Umbilical cord (tissue), 2 donors: ENCODE results near the gene NAALADL2. TPM values are rescaled to one million over a fixed set of nuclear protein-coding genes. Genes with fewer than 3 reads are reported as not detected.
"Not testable (repeated sequence)": the region's sequence is repeated elsewhere in the genome, so short reads cannot be mapped to it uniquely, and the experiment has no call there.

ENCODE experiments used
- DNase-seq: peaks from one replicate; pipeline ENCODE4 v3.0.0-alpha.2; 2015; ENCODE audit warnings: low spot score
- total RNA-seq: library from RNA; depleted of rRNA; stranded (reverse); fragments of >200 nt; gene quantifications from one replicate; pipeline ENCODE4 v1.2.3, GENCODE V29; 2014; ENCODE audit warnings: low replicate concordance; ENCODE audit not compliant: insufficient read depth

The NAALADL2 gene
- total RNA-seq, 1 donor from 2014 or later, result 62.6 TPM

- no peak for DNase-seq
Measured at GRCh38 chr3:175477651-175478224, 618.6 kb downstream of the NAALADL2 start.

- peak; percentile 62 for DNase-seq
Measured at GRCh38 chr3:175478301-175478700, 619.2 kb downstream of the NAALADL2 start.

GRCh38 chr3:175479175-175479574, 620.0 kb downstream of the NAALADL2 start:
- no peak for DNase-seq

- DNase-seq, result no peak
Measured at GRCh38 chr3:175479800-175480199, 620.7 kb downstream of the NAALADL2 start.

GRCh38 chr3:175484666-175485065, 625.5 kb downstream of the NAALADL2 start:
- no peak for DNase-seq

GRCh38 chr3:175485436-175485835, 626.3 kb downstream of the NAALADL2 start:
- no peak for DNase-seq

- peak; percentile 30 for DNase-seq
Measured at GRCh38 chr3:175486255-175486654, 627.1 kb downstream of the NAALADL2 start.

- DNase-seq, result no peak
Measured at GRCh38 chr3:175489406-175489805, 630.3 kb downstream of the NAALADL2 start.

- DNase-seq, result no peak
Measured at GRCh38 chr3:175493301-175493700, 634.2 kb downstream of the NAALADL2 start.

GRCh38 chr3:175495331-175495730, 636.2 kb downstream of the NAALADL2 start:
- no peak for DNase-seq

GRCh38 chr3:175502155-175502554, 643.0 kb downstream of the NAALADL2 start:
- no peak for DNase-seq

GRCh38 chr3:175511219-175511785, 652.2 kb downstream of the NAALADL2 start:
- no peak for DNase-seq

- DNase-seq, result peak; percentile 1
Measured at GRCh38 chr3:175512700-175513099, 653.6 kb downstream of the NAALADL2 start.

- no peak for DNase-seq
Measured at GRCh38 chr3:175518459-175518858, 659.3 kb downstream of the NAALADL2 start.

GRCh38 chr3:175521406-175521805, 662.3 kb downstream of the NAALADL2 start:
- no peak for DNase-seq

GRCh38 chr3:175526191-175526590, 667.1 kb downstream of the NAALADL2 start:
- no peak for DNase-seq

GRCh38 chr3:175526609-175527280, 667.6 kb downstream of the NAALADL2 start:
- DNase-seq, result no peak

GRCh38 chr3:175528693-175529092, 669.6 kb downstream of the NAALADL2 start:
- not testable (repeated sequence) for DNase-seq

- DNase-seq, result no peak
Measured at GRCh38 chr3:175535351-175535750, 676.2 kb downstream of the NAALADL2 start.

GRCh38 chr3:175546115-175546514, 687.0 kb downstream of the NAALADL2 start:
- no peak for DNase-seq

- DNase-seq, result no peak
Measured at GRCh38 chr3:175552929-175553328, 693.8 kb downstream of the NAALADL2 start.

GRCh38 chr3:175554801-175555200, 695.7 kb downstream of the NAALADL2 start:
- peak; percentile 8 for DNase-seq

- DNase-seq, result no peak
Measured at GRCh38 chr3:175558261-175558660, 699.1 kb downstream of the NAALADL2 start.
